Measurements from ENCODE around the gene SLIT1.

Gene SLIT1

DNA sequence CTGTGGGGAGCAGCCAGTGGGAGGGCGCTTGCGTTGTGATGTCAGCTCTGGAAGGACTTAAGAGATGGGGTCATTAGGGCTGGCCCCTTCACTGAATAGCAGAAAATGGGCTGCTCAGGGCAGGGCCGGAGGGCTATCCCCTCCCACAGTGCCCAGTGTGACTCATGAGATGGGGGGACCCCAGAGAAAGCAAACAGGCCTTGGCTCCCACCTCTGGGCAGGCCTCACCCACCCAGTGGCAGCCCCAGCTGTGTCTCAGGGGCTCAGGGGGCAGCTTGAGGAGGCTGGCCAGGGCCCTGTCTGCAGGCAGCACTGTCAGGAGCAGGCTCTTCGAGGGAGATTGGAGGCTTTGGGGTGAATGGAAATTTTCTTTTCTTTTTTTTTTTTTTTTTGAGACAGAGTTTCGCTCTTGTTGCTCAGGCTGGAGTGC, 168.3 kb downstream of the SLIT1 start:
- DNase-seq, result no peak

DNA sequence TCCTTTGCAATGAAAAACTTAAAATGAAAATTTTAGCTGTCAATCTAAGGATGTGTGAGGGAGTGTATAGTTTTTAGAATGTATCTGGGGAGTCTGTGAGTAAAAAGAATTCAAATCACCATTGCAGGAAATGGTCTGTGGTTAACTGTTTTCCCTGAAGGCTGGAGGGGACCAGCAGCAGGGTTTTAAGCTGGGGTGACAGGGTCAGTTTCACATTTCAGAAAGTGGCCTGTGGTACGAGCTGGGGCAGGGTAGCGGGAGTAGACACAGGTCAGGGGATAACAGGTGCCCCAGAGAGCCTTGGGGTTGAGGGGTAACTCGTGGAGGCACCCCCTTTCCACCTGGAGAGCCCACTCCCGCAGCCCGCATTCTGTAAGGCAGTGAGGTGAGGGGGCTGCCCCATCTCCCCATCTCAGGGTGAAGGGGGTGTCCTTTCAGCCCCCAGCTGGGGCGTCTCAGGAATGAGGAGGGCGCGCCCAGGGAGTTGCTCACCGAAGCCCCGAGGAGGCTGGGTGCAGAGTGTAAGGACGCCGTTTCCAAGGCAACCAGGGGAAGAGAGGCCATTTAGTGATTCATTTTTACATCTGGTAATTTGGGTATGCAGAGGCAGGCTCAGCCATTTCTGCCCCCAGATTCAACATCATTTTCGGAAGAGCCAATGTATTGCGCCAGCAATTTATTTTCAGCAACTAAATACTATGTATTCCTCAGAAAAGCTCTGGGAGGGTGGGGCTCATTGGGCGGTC, 168.9 kb downstream of the SLIT1 start:
- DNase-seq, result no peak

DNA sequence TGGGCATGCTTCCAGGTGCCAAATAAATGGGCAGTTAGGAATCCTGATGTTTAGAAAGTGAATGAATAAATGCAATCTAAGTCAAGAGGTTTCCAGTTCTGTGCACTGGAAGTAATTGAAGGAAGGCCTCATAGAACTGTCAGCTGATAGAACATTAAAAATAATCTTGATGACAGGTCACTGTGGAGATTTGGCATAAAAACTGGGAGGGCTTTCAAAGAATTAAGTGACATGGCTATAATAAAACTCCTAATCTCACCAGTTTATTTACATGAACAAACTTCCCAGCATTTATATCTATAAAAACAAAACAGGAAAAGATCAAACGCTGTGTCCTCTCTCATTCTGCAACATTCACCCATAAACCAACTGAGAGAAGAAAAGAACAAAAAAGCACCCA, 170.5 kb downstream of the SLIT1 start:
- no peak for DNase-seq

DNA sequence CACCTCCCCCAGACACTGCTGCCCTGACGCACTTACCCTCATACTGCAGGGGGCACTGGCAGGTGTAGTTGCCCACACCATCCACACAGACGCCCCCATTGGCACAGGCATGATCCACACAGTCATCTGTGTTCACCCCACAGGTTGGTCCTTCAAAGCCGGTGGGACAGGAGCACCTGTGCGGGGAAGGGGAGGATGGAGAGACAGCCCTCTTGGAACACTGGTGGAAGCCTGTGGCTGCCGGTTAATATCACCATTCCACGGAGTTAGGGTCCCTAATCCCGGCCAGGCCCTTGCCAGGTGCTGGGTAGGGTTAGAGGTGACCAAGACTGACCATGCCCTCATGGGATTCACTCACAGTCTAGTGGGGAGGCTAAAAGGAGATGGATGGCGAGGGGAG, 171.8 kb downstream of the SLIT1 start:
- peak; percentile 16 for DNase-seq

DNA sequence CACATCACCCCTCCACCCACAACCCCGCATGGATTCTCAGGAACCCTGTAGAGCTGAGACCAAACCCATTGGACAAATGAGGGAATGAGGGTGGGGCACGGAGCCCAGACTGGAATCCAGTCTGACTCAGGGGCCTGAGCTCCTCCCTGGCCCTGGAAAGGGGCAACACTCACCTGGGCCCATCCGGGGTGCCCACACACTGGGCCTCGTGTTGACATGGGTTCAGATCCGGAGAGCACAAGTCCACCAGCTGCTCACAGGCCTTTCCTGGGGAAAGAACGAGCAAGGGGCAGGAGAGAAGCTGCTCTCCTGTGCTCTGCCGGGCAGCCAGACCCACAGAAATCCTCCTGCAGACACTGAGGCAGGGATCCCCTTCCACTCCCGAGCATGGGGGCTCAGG, 172.2 kb downstream of the SLIT1 start:
- DNase-seq, result peak; percentile 5

- DNase-seq, result peak; percentile 13
Observed at GRCh38 chr10:97012470-97012869, 173.3 kb downstream of the SLIT1 start.

- DNase-seq, result peak; percentile 10
Observed at GRCh38 chr10:97011397-97011796, 174.4 kb downstream of the SLIT1 start.

DNA sequence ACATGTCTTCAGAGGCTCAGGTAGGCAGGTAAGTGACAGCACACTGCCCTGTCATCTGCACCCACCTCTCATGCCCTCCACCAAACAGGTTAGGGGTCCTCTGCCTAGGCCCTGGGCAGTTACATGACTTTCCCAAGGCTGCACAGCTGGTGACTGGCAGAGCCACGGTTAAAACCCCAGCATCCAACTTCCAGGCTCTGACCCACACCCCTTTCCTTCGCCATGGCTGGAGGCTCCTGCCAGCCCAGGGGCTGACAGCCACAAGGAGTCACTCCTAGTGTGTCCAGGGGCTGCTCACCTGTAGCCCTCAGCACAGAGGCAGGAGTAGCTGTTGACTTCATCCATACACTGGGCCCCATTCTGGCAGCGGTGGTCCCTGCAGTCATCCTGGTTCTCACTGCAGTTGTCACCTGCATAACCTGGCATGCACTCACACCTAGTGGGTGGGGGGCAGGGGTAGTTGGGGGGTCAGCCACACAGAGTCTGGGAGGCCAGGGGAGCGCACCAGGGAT, 175.0 kb downstream of the SLIT1 start:
- DNase-seq, result no peak

- DNase-seq, result no peak
Observed at GRCh38 chr10:97007417-97007816, 178.3 kb downstream of the SLIT1 start.

DNA sequence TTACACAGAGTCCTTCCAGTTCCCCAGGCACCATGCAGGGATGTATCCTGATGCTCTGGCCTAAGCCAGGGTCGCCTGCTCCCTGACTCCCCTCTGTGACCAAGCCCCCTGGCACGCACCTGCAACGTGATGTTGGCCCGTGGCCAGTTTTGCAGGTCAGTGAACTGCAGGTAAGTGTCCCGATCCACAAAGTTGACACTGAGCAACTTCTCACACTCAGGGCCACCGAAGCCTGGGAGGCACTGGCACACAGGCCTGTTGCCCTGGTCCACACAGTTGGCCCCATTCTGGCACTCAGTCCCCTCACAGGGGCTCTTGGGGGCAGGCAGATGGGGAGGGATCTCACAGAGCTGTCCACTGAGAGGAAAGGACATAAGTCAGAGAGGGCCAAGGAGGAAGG, 179.4 kb downstream of the SLIT1 start:
- DNase-seq, result no peak

GRCh38 chr10:97005349-97005748, 180.4 kb downstream of the SLIT1 start:
- no peak for DNase-seq

DNA sequence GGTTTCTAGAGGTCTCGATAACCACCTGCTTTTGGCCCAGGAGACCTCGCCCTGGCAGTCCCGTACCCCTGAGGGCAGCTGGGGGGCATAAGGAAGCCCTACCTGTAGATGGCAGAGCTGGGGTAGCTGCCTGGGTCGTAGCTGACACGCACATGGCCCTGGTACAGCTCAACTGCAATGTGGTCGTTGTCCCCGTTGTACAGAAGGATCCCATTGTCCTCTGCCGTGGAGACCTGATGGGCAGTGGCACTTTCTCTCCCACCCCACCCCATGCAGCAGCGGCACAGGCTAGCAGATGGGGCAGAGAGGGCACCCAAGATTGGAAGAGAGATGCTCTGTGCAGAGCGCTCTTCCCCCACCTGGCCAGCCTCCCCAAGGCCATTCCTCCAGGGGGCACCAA, 181.2 kb downstream of the SLIT1 start:
- no peak for DNase-seq

DNA sequence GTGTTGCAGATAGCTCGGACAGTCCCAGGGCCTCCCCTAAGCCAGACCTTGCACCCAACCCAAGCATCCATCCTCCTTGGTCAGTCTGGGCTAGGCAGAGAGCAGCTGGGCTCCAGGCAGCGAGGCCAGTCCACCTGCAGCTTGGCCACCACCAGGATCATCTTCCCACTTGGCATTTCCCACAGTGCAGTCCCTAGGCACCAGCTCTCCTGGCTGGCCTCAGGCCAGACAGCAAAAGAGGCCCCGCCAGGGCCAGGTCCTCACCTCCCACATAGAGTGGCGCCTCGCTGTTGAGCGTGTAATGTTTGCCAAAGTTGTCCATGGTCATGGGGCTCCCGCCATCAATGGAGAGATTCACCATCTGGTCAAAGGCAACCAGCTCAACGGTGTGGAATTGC, 182.0 kb downstream of the SLIT1 start:
- DNase-seq, result no peak

DNA sequence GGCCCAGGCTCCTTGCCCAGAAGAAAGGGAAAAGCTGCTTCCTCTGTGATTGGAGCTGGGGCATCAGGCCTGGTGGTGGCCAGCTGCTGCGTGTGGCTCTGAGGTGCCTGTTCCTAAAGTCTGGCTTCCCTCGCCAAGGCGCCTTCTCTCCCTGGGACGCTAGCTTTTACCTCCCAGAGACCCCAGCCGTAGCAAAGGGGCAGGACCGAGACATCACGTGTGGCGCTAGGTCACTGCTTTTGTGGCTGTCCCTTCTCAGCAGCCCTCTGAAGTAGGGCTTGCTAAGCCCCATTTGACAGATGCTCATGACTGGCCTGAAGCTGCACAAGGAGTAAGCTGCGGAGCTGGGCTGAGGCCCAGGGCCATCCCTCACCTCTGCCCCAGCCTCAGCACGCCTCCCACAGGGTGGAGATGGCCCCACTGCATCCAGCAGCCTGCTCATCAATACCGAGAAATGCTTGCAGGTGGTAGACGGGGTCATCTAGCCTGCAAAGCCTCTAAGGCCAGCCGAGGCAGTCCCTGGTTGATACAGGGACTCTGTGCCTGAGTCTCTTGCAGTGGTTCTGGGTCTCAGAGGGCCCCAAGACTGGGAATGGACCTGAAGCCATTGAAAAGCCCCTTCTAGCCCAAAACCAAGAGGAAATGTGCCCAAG, 182.5 kb downstream of the SLIT1 start:
- no peak for DNase-seq

DNA sequence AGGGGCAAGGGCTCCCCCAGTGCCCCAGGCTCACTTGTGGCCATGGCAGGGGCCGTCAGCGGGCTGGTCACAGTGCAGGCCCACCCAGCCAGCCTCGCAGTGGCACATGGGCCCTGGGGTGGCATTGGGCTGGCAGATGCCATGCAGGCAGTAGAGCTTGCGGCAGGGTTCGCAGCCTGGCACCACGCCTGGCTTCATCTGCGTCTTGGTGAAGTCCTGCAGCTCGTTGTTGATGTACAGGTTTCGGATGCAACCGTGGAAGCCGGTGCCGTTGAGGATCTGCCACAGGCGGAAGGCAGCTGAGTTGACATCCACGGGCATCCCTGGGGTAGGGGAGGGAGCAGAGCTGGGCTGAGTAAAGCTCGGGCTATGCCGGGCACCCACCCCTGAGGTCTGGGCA, 183.1 kb downstream of the SLIT1 start:
- DNase-seq, result no peak

DNA sequence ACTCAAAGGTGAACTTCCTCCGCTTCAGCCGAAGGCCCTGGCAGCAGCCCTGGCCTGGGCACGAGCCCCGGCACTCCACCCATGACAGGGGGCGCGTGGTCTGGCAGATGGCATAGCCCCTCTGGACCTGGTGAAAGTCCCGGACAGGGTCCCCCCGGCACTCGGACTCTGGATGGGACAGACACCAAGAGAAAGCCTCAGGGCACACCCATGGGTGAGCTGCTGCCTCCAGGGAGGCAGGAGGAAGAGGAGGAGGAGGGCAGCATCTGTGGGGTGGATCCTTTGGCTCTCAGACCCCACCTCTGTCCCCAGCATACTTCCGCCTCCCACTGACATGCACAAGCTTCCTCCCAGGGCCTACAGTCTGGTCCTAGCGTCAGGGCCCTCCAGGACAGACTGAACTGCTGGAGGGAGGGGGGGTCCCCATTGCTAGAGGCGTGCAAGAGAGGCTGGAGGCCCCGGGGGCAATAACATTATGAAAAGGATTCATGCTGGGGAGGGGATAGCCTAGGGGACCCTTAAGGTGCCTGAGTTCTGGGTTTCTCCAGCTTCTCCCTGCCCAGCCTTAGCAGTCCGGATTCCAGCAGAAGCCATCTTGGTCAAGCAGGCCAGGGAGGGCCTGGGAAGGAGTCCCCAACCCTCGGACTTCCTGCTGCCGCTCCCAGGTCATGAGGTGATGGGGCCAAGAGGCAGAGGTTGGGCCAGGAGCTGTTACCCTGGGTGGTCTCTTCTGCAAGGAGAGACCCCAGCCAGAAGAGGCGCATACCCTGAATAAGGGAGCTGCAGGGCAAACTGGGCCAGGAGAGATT, 184.4 kb downstream of the SLIT1 start:
- no peak for DNase-seq

DNA sequence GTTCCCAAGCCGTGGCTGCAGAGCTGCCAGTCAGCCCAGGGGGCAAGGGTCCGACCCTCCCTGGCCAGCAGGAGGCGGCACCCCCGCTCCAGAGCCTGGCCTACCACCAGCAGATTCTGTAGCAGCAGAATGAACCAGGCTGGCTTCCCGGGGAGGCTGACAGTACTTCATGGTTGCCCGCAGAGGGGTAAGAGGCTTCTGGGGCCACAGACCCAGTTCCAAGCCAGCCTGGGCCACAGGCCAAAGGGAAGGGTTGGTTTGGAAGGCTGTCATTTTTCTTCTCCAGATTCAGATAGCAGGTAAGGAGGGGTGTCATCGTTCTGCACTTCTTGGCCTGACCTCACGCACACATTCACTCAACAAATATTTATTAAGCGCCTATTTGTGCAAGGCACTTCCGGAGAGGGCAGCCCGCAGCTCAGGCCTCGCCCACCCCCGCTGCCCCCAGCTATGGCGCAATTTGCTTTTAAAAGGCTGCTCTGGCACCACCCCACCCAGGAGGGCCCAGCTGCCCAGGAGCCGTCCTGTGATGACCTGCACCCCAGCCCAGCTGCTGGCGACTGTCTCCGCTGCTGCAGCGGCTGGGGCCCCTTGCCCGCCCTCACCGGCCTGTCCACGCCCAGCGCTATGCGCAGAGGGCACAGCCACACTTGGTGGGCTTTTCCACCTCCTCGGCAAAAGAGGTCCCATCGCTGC, 185.1 kb downstream of the SLIT1 start:
- no peak for DNase-seq

DNA sequence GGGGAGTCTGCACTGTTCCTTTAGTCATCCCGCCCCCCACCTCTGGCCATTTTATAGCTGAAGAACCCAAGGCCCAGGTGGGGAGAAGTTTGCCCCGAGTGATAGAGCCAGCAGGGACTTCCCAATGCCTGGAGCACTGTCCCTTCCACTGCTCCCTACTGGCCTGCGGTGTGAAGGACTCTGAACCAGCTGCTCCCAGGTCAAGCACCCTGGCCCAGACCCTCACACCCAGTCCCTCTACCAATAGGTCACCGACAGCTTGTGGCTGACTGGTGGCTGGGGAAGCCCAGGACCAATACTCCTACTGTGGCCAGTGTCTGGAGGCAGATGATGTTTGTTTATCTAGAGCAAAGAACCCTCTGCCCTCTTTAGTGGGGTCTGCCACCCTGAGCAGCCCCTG, 185.8 kb downstream of the SLIT1 start:
- DNase-seq, result no peak

GRCh38 chr10:96999337-96999736, 186.4 kb downstream of the SLIT1 start:
- DNase-seq, result no peak

- DNase-seq, result no peak
Observed at GRCh38 chr10:96998329-96998888, 187.3 kb downstream of the SLIT1 start.

DNA sequence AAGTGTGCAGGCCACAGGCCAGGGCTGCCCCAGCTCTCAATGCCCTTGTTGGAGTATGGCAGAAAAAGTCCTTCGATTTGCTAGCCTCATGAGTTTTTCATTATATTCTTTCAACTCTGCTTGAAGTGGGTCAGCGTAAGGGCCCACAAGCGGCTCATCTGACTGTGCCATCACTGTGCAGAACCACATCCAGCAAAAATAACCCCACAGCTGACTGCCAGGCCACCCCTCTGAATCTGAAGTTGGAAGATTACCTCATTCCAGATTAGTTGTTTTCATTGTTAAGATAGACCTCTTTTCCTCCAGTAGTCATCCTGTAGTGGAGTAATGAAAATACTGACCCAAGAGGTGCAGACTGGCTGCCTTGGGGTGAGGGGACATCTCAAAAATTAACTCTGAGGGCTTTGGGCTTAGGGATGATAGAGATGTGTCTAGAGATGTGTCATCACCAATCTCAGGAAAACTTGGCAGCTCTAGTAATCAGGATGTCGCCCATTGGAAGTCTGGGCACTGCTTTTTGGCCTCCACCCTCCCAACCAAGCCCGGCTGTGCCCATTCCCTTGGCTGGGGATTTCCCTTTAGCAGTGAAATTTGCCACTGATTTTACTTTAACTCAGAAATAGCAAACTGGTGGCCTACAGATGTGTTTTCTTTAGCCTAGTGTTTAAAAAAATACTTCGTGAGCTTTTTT, 189.3 kb downstream of the SLIT1 start:
- DNase-seq, result no peak

DNA sequence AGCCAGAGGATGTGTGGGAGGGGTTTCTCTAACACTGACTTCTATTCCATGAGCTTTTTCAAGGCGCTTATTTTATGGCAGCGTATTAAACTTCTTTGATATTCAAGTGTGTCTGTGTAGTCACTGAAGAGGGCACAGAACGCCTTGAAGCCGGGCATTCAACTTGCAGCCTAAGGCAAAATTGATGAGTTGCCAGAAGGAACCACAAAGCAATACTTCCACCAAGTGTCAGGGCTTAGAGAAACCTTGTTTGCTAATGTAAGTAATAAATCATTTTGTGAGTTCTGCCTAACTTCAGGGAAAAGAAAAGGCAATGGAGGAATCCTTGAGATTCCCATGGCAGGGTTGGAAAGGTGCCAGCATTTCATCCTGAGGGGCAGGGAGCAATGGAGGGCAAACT, 189.9 kb downstream of the SLIT1 start:
- no peak for DNase-seq
